Gastroesophageal sphincter (tissue), 4 donors: ENCODE data around the gene PPP1R11. TPM values are rescaled to one million over a fixed set of nuclear protein-coding genes. Genes with fewer than 3 reads are reported as not detected.

ENCODE experiments used
- ATAC-seq: fragments of 150-250 bp; one replicate; pipeline ENCODE4 v1.9.1; 2016; ENCODE audit warnings: mild to moderate bottlenecking, moderate library complexity
- H3K27ac ChIP-seq, 4 donors: fragments of 200-600 bp; sonication (generic) in 3 of 4; 1 replicate in 3 of 4; 2 replicates in 1 of 4; pipeline ENCODE4 v1.5.1; 2016 to 2019
- H3K27me3 ChIP-seq: fragments of 200-600 bp; sonication (generic); one replicate; pipeline ENCODE4 v1.5.1; 2019
- H3K36me3 ChIP-seq, 2 donors: fragments of 200-600 bp; sonication (generic); one replicate each; pipeline ENCODE4 v1.5.1; 2019; ENCODE audit warnings: control low read depth in 1 of 2
- H3K4me1 ChIP-seq, 3 donors: fragments of 200-600 bp; sonication (generic); 1 replicate in 2 of 3; 2 replicates in 1 of 3; pipeline ENCODE4 v1.5.1; 2016 to 2019; ENCODE audit warnings: control low read depth in 2 of 3
- H3K4me3 ChIP-seq, 2 donors: fragments of 200-600 bp; sonication (generic); one replicate each; pipeline ENCODE4 v1.5.1; 2019; ENCODE audit warnings: mild to moderate bottlenecking in 1 of 2, moderate library complexity in 1 of 2
- H3K9me3 ChIP-seq, 3 donors: fragments of 200-600 bp; sonication (generic); one replicate each; pipeline ENCODE4 v1.5.1; 2017 to 2019; ENCODE audit warnings: control low read depth in 2 of 3
- EP300 ChIP-seq: sonication (generic); formaldehyde crosslinking; IDR thresholded peaks from one replicate; pipeline ENCODE4 v1.6.1; 2017; ENCODE audit warnings: antibody characterized with exemption, mild to moderate bottlenecking
- POLR2A ChIP-seq, 2 donors: fragments of 450-650 bp; IDR thresholded peaks; one replicate each; pipeline ENCODE4 v1.6.1; 2017; ENCODE audit warnings: antibody characterized with exemption in 2 of 2, mild to moderate bottlenecking in 2 of 2, moderate library complexity in 1 of 2
- POLR2AphosphoS5 ChIP-seq: sonication (generic); formaldehyde crosslinking; IDR thresholded peaks from one replicate; pipeline ENCODE4 v1.6.1; 2017; ENCODE audit warnings: antibody characterized with exemption
- WGBS, 2 donors: methylation state at CpG; one replicate each; pipeline ENCODE4 v1.1.5; 2018; ENCODE audit warnings: low coverage in 1 of 2; 5-methylcytosine and 5-hydroxymethylcytosine counted together
- total RNA-seq, 4 donors: library from RNA; depleted of rRNA; stranded (reverse); fragments of >200 nt; gene quantifications; one replicate each; pipeline ENCODE4 v1.1.0, GENCODE V29; 2016
- TF ChIP-seq, protein P1 (sequence below), 4 experiments: fragments of 200-600 bp in 2 of 4; fragments of 450-650 bp in 2 of 4; sonication (generic) in 1 of 4; IDR thresholded peaks; one replicate each; pipeline ENCODE4 v1.5.1; 2017 to 2019; ENCODE audit warnings: antibody characterized with exemption in 4 of 4, mild to moderate bottlenecking in 2 of 4, moderate library complexity in 2 of 4

Gene PPP1R11
- total RNA-seq, 4 donors from 2014 or later = 49.4 to 63.1 (median 57.5) TPM

DNA sequence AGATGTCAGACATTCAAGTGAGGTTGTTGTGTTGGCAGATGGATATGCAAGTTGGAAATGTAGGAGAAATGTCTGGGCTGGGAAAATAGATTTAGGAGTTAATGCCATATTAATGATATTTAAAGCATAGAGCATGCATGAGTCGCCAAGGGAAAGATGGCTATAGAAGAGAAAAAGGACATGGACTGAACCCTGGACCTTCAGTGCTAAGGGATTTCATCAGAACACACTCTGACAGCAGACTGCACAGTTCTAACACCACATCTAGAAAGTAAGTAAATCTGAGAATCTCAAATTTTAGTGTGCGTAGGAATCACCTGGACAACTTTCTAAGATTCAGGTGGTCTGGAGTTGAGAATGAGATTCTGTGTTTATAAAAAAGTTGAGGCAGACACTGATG lies 23.3 kb upstream of the PPP1R11 start:
- H3K9me3 ChIP-seq = no peaks in the 10 kb centered on the region
- H3K4me1 ChIP-seq = no peaks in the 10 kb centered on the region
- no peak for TF ChIP-seq POLR2AphosphoS5
- TF ChIP-seq, protein P1, sequence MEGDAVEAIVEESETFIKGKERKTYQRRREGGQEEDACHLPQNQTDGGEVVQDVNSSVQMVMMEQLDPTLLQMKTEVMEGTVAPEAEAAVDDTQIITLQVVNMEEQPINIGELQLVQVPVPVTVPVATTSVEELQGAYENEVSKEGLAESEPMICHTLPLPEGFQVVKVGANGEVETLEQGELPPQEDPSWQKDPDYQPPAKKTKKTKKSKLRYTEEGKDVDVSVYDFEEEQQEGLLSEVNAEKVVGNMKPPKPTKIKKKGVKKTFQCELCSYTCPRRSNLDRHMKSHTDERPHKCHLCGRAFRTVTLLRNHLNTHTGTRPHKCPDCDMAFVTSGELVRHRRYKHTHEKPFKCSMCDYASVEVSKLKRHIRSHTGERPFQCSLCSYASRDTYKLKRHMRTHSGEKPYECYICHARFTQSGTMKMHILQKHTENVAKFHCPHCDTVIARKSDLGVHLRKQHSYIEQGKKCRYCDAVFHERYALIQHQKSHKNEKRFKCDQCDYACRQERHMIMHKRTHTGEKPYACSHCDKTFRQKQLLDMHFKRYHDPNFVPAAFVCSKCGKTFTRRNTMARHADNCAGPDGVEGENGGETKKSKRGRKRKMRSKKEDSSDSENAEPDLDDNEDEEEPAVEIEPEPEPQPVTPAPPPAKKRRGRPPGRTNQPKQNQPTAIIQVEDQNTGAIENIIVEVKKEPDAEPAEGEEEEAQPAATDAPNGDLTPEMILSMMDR (IDR thresholded peaks at IDR 0.05) = no peak
- TF ChIP-seq POLR2A (IDR thresholded peaks at IDR 0.05) = no peak
- no peak for TF ChIP-seq EP300
- 83 to 94% methylated on average over 1 to 2 of the region's 2 CpGs for WGBS, 2 donors
- peaks cover 0 to 10% of the 10 kb centered on the region in 2 donors for H3K36me3 ChIP-seq
- no peak overlapping the region for H3K4me3 ChIP-seq
- no peaks in the 10 kb centered on the region for H3K27me3 ChIP-seq
- no peak overlapping the region for H3K27ac ChIP-seq
- no peak for ATAC-seq

DNA sequence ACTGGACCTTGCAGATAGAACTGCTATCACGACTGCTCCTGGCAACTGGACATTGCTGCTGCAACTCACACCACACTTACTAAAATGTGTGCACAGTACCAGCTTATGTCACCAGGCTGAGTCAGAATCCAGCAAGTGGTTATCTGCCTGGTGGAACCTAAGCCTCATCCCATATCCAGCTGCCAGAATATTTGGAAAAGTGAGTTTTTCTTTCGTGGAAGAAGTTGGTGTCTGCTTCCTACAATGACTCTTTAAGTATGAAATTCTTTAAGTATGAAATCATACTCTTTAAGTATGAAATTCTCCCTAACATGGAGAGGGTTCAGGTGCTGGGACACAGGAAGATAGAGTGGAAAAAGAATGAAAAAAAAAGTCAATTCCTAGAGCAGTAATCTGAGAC lies 22.4 kb upstream of the PPP1R11 start:
- Histone ChIP-seq H3K27ac (no peak overlapping the region), H3K4me3 (no peak overlapping the region), H3K9me3 (no peaks in the 10 kb centered on the region), H3K27me3 (no peaks in the 10 kb centered on the region), H3K4me1 (no peaks in the 10 kb centered on the region), H3K36me3 (peaks cover 0 to 10% of the 10 kb centered on the region in 2 donors)
- TF ChIP-seq POLR2AphosphoS5 (no peak), POLR2A (IDR thresholded peaks at IDR 0.05) (no peak), EP300 (no peak)
- TF ChIP-seq, protein P1 (IDR thresholded peaks at IDR 0.05) = no peak
- ATAC-seq = no peak
- WGBS, 2 donors = 13 to 69% methylated on average over 1 to 2 of the region's 2 CpGs

DNA sequence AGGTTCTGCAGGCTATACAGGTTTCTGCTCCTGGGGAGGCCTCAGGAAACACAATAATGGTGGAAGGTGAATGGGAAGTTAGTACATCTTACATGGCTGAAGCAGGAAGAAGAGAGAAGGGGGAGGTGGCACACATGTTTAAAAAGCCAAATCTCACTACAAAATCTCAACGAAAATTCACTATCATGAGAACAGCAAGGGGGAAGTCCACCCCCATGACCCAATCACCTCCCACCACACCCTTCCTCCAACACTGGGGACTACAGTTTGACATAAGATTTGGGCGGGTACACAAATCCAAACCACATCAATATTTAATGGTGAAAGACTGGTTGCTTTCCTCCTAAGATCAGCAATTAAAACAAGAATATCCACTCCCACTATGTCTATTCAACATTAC lies 19.8 kb upstream of the PPP1R11 start:
- no peak for ATAC-seq
- no peak overlapping the region for H3K27ac ChIP-seq
- no peaks in the 10 kb centered on the region for H3K4me1 ChIP-seq
- TF ChIP-seq, protein P1 (IDR thresholded peaks at IDR 0.05) = no peak
- no peak for TF ChIP-seq EP300
- TF ChIP-seq POLR2AphosphoS5 = no peak
- no peak for TF ChIP-seq POLR2A (IDR thresholded peaks at IDR 0.05)
- H3K27me3 ChIP-seq = no peaks in the 10 kb centered on the region
- 56 to 69% methylated on average over 1 to 2 of the region's 2 CpGs for WGBS, 2 donors
- no peak overlapping the region for H3K4me3 ChIP-seq
- H3K9me3 ChIP-seq = no peaks in the 10 kb centered on the region
- H3K36me3 ChIP-seq = peaks cover 0 to 10% of the 10 kb centered on the region in 2 donors

DNA sequence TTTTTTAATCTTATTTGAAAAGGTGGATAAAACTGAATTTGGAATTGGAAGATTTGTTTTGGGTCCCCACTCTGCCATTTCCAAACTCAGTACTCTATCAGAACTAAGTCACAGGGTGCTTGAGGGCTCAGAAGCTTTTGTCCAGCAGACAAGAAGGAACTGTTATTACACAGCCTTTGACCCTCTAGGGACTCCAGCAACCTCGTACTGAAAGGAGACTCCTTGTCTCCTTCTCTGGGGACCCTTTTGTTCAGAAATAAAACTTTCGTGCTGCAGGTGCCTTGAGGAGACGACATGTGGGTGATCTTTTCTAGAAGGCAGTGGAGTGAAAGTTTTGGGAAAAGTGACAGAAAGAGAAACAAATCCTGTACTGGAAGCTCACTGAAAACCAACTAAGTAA lies 13.3 kb upstream of the PPP1R11 start:
- TF ChIP-seq EP300 = no peak
- TF ChIP-seq POLR2AphosphoS5 = no peak
- TF ChIP-seq, protein P1 (IDR thresholded peaks at IDR 0.05) = no peak
- no peak for TF ChIP-seq POLR2A (IDR thresholded peaks at IDR 0.05)
- no peak for ATAC-seq
- Histone ChIP-seq H3K36me3 (peaks cover 0 to 53% of the 10 kb centered on the region in 2 donors), H3K27me3 (no peaks in the 10 kb centered on the region), H3K4me1 (no peaks in the 10 kb centered on the region), H3K9me3 (no peaks in the 10 kb centered on the region), H3K4me3 (no peak overlapping the region), H3K27ac (no peak overlapping the region)
- 81% methylated on average over 3 of the region's 3 CpGs; no CpG with 5 or more reads in 1 of the 2 donors for WGBS, 2 donors

DNA sequence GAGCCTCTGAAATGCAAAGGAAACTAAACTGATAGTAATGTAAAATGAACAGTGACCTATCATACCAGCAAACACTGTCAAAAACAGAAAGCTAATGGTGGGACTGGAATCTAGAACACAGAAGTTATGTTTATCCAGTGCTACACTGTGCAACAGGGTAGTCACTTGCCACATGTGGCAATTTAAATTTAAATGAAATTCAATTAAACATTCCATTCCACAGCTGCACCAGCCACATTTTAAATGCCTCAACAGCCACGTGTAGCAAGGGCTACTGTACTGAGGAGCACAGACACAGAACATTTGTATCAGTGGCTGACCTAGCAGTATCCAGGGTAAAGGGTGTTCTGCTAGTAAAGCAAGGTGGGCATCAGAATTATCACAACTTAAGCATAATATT lies 11.5 kb upstream of the PPP1R11 start:
- 38 to 43% methylated on average over 1 of the region's 1 CpG for WGBS, 2 donors

More for the DNA sequence above, 11.5 kb upstream of the PPP1R11 start:
- no peaks in the 10 kb centered on the region for H3K27me3 ChIP-seq
- no peak for TF ChIP-seq POLR2A (IDR thresholded peaks at IDR 0.05)
- TF ChIP-seq POLR2AphosphoS5 = no peak
- TF ChIP-seq EP300 = no peak
- TF ChIP-seq, protein P1 (IDR thresholded peaks at IDR 0.05) = no peak
- peaks cover 4 to 14% (median 8%) of the 10 kb centered on the region in 3 donors for H3K4me1 ChIP-seq
- peaks cover 0 to 53% of the 10 kb centered on the region in 2 donors for H3K36me3 ChIP-seq
- H3K9me3 ChIP-seq = no peaks in the 10 kb centered on the region
- H3K4me3 ChIP-seq = no peak overlapping the region
- ATAC-seq = no peak
- H3K27ac ChIP-seq = no peak overlapping the region
